GM12878 (cell line): ENCODE measurements around the gene FAM89B. TPM values are rescaled to one million over a fixed set of nuclear protein-coding genes. Genes with fewer than 3 reads are reported as not detected.

Experiments
- BHLHE40 ChIP-seq, 2 experiments: fragments of 450-650 bp in 1 of 2; IDR thresholded peaks; 2 replicates each; pipeline ENCODE4 v1.6.1; 2011 to 2017; ENCODE audit warnings: low read depth in 2 of 2, borderline replicate concordance in 1 of 2, improper control_type of control experiment in 1 of 2, low read length in 1 of 2, mild to moderate bottlenecking in 1 of 2
- BMI1 ChIP-seq: fragments of 450-650 bp; IDR thresholded peaks from 2 replicates; pipeline ENCODE4 v1.6.1; 2016; ENCODE audit warnings: mild to moderate bottlenecking, moderate library complexity, borderline replicate concordance
- E2F4 ChIP-seq: IDR thresholded peaks from 2 replicates; pipeline ENCODE4 v1.6.1; 2012; ENCODE audit warnings: low read depth, low read length, improper control_type of control experiment
- HDAC2 ChIP-seq: fragments of 200-600 bp; sonication (generic); IDR thresholded peaks from 2 replicates; pipeline ENCODE4 v1.6.1; 2017
- MXI1 ChIP-seq: fragments of 150-350 bp; IDR thresholded peaks from 2 replicates; pipeline ENCODE4 v1.6.1; 2011; ENCODE audit warnings: low read depth, mild to moderate bottlenecking, inconsistent platforms, low read length, improper control_type of control experiment
- NFIC ChIP-seq: IDR thresholded peaks from 2 replicates; pipeline ENCODE4 v1.6.1; 2012; ENCODE audit warnings: low read depth, mild to moderate bottlenecking, inconsistent platforms, low read length, moderate library complexity
- PKNOX1 ChIP-seq: fragments of 450-650 bp; IDR thresholded peaks from 2 replicates; pipeline ENCODE4 v1.6.1; 2016; ENCODE audit warnings: mild to moderate bottlenecking
- RCOR1 ChIP-seq: conservative IDR thresholded peaks from 2 replicates; pipeline ENCODE4 v1.6.1; 2012; ENCODE audit warnings: low read depth, low read length, improper control_type of control experiment
- SUPT20H ChIP-seq: IDR thresholded peaks from 2 replicates; pipeline ENCODE4 v1.6.1; 2011; ENCODE audit warnings: low read depth, mild to moderate bottlenecking, low read length, moderate library complexity, borderline replicate concordance; ENCODE audit not compliant: control insufficient read depth
- polyA plus RNA-seq, 11 experiments: library from polyadenylated mRNA; depleted of rRNA in 4 of 11; unstranded in 6 of 11; stranded (reverse) in 5 of 11; fragments of >200 nt; fragmentation: Nextera tagmentation in 4 of 11; fragmentation: Illumina TruSeq in 1 of 11; extraction: Ambion mirVana in 4 of 11; extraction: Trizol in 1 of 11; gene quantifications; 1 replicate in 1 of 11; 2 replicates in 10 of 11; pipeline versions ENCODE4 v1.2.1 to v1.2.3, GENCODE V29; 2011 to 2016; ENCODE audit warnings: inconsistent platforms in 2 of 11, missing spikeins in 2 of 11, low read depth in 1 of 11
- total RNA-seq, 4 experiments: library from RNA; depleted of rRNA in 3 of 4; stranded (reverse); fragments of >200 nt in 3 of 4; fragmentation: Illumina TruSeq in 1 of 4; extraction: Trizol in 1 of 4; gene quantifications; 2 replicates each; pipeline versions ENCODE4 v1.2.1 to v1.2.3, GENCODE V29; 2013 to 2021
- TF ChIP-seq, protein P1 (sequence below): fragments of 450-650 bp; IDR thresholded peaks from 2 replicates; pipeline ENCODE4 v1.6.1; 2017; ENCODE audit warnings: borderline replicate concordance

FAM89B gene
- total and polyA plus RNA-seq, 10 of the 15 experiments (the other 5 are each of a cell fraction or from before 2014, with no cell fraction given), result 0.34 to 36.7 (median 9.8) TPM

DNA sequence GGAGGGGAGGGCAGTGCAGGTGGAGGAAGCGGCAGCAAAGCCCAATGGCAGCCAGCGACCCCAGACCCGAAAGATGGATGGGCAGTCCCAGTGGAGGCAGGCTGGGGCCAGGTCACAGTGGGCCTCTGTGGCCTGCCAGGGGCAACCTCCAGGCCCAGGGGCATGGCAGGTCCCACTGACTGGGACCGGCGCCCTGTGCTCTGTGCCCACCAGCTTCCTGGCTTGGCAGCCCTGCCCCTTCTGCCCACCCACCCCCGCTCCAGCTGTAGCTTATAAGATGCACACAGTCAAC lies 27.6 kb downstream of the FAM89B start (continued):
- TF ChIP-seq, protein P1, sequence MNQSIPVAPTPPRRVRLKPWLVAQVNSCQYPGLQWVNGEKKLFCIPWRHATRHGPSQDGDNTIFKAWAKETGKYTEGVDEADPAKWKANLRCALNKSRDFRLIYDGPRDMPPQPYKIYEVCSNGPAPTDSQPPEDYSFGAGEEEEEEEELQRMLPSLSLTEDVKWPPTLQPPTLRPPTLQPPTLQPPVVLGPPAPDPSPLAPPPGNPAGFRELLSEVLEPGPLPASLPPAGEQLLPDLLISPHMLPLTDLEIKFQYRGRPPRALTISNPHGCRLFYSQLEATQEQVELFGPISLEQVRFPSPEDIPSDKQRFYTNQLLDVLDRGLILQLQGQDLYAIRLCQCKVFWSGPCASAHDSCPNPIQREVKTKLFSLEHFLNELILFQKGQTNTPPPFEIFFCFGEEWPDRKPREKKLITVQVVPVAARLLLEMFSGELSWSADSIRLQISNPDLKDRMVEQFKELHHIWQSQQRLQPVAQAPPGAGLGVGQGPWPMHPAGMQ, result no peak
- TF ChIP-seq NFIC, result no peak
- TF ChIP-seq RCOR1, result no peak
- TF ChIP-seq PKNOX1, result no peak
- TF ChIP-seq BHLHE40 (IDR thresholded peaks at IDR 0.05; ENCODE audit: borderline replicate concordance in 1 of 2, low read depth in 2 of 2, low read length in 1 of 2), result no peak
- TF ChIP-seq BMI1, result no peak
- no peak for TF ChIP-seq E2F4
- TF ChIP-seq SUPT20H, result no peak
- TF ChIP-seq MXI1, result no peak
- TF ChIP-seq HDAC2, result no peak
